Tibial artery (tissue), 4 donors: ENCODE results near the gene NPR3.

Source experiments
- DNase-seq, 2 donors: peaks; one replicate each; pipeline ENCODE4 v3.0.0-alpha.2; 2019
- H3K27ac ChIP-seq, 2 donors: fragments of 200-600 bp; sonication (generic) in 1 of 2; 1 replicate in 1 of 2; 2 replicates in 1 of 2; pipeline ENCODE4 v1.5.1; 2018 to 2019; ENCODE audit warnings: mild to moderate bottlenecking in 1 of 2
- H3K27me3 ChIP-seq, 2 donors: fragments of 200-600 bp; sonication (generic) in 1 of 2; one replicate each; pipeline versions ENCODE4 v1.5.1 to v1.6.0; 2016 to 2019
- H3K36me3 ChIP-seq, 3 donors: fragments of 200-600 bp; sonication (generic) in 2 of 3; one replicate each; pipeline ENCODE4 v1.5.1; 2016 to 2019; ENCODE audit warnings: mild to moderate bottlenecking in 2 of 3
- H3K4me1 ChIP-seq, 4 donors: fragments of 200-600 bp; sonication (generic) in 2 of 4; 1 replicate in 3 of 4; 2 replicates in 1 of 4; pipeline ENCODE4 v1.5.1; 2016 to 2019
- H3K4me3 ChIP-seq, 2 donors: fragments of 200-600 bp; sonication (generic) in 1 of 2; 1 replicate in 1 of 2; 2 replicates in 1 of 2; pipeline ENCODE4 v1.5.1; 2018 to 2019; ENCODE audit warnings: mild to moderate bottlenecking in 2 of 2
- H3K9me3 ChIP-seq, 3 donors: fragments of 200-600 bp; sonication (generic) in 1 of 3; one replicate each; pipeline ENCODE4 v1.5.1; 2016 to 2019
- CTCF ChIP-seq, 2 experiments: fragments of 200-600 bp in 1 of 2; fragments of 450-650 bp in 1 of 2; IDR thresholded peaks; one replicate each; pipeline ENCODE4 v1.5.1; 2017 to 2019; ENCODE audit warnings: antibody characterized with exemption in 2 of 2, mild to moderate bottlenecking in 1 of 2, moderate library complexity in 1 of 2
- intact Hi-C: fragments of 100-400 bp; cut with DNase I; formaldehyde crosslinking; loops from one replicate; pipeline ENCODE4 v1.15.0; 2023; ENCODE audit warnings: low total_unique reads

The NPR3 gene

GRCh38 chr5:32805971-32806638 is 95.0 kb downstream of the NPR3 start:
- Histone ChIP-seq H3K36me3 (no peaks in the 10 kb centered on the region), H3K4me1 (peaks cover 0 to 43% (median 18%) of the 10 kb centered on the region in 4 donors), H3K27me3 (no peaks in the 10 kb centered on the region), H3K9me3 (peaks cover 0 to 2% (median under 1%) of the 10 kb centered on the region in 3 donors), H3K4me3 (no peak overlapping the region), H3K27ac (peak overlapping the region in 1 of 2 donors; percentile 56)
- intact Hi-C loops, result loop anchor here (5.0 kb wide), 1 partner anchor 41 kb away; no protein-coding TSS in a partner anchor
- TF ChIP-seq CTCF (IDR thresholded peaks at IDR 0.05), result no peak
- no peak for DNase-seq

DNA sequence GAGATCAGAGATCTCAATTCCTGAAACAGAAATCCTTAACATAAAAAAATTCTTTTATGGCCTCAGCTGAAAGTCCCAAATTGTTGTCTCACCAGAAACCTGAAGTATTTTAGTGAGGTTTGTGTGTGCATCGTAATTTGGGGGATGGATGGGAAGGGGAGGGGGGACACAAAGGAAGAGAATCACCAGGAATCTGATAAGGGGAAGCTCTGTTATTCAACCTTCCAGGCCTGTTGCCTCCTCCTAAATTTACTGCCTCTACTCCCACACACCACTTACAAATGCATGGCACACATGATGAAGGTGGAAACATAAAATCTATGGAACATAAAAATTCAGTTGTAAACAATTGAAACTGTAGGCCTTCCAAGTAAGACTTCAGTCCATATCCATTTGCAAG is 97.7 kb downstream of the NPR3 start:
- no peak overlapping the region for H3K27ac ChIP-seq
- no peak for TF ChIP-seq CTCF (IDR thresholded peaks at IDR 0.05)
- no peak overlapping the region for H3K4me3 ChIP-seq
- H3K9me3 ChIP-seq, result no peaks in the 10 kb centered on the region
- no peaks in the 10 kb centered on the region for H3K27me3 ChIP-seq
- intact Hi-C loops, result loop anchor here (5.0 kb wide), 1 partner anchor 39 kb away; no protein-coding TSS in a partner anchor
- peaks cover 0 to 43% (median 16%) of the 10 kb centered on the region in 4 donors for H3K4me1 ChIP-seq
- no peak for DNase-seq
- H3K36me3 ChIP-seq, result no peaks in the 10 kb centered on the region

- peak overlapping the region; percentile 3 to 39 for H3K27ac ChIP-seq
- no peak for TF ChIP-seq CTCF (IDR thresholded peaks at IDR 0.05)
- no peak overlapping the region for H3K4me3 ChIP-seq
- H3K4me1 ChIP-seq, result peaks cover 0 to 51% (median 20%) of the 10 kb centered on the region in 4 donors
- no peaks in the 10 kb centered on the region for H3K27me3 ChIP-seq
- no peak for DNase-seq
- no peaks in the 10 kb centered on the region for H3K9me3 ChIP-seq
- intact Hi-C loops, result no loop called here
- H3K36me3 ChIP-seq, result no peaks in the 10 kb centered on the region
These were observed 99.7 kb downstream of the NPR3 start for GRCh38 chr5:32810804-32811203.

- Histone ChIP-seq H3K4me1 (peaks cover 0 to 42% (median 20%) of the 10 kb centered on the region in 4 donors), H3K4me3 (no peak overlapping the region), H3K27me3 (no peaks in the 10 kb centered on the region), H3K36me3 (no peaks in the 10 kb centered on the region), H3K27ac (peak overlapping the region in 1 of 2 donors; percentile 1), H3K9me3 (no peaks in the 10 kb centered on the region)
- no peak for DNase-seq
- intact Hi-C loops, result no loop called here
- no peak for TF ChIP-seq CTCF (IDR thresholded peaks at IDR 0.05)
These were observed 101.3 kb downstream of the NPR3 start for GRCh38 chr5:32812399-32812798.

- intact Hi-C loops, result no loop called here
- DNase-seq, result no peak
- Histone ChIP-seq H3K4me1 (peaks cover 0 to 42% (median 20%) of the 10 kb centered on the region in 4 donors), H3K9me3 (no peaks in the 10 kb centered on the region), H3K27ac (peak overlapping the region; percentile 37), H3K36me3 (no peaks in the 10 kb centered on the region), H3K4me3 (no peak overlapping the region), H3K27me3 (no peaks in the 10 kb centered on the region)
- no peak for TF ChIP-seq CTCF (IDR thresholded peaks at IDR 0.05)
These were observed 103.0 kb downstream of the NPR3 start for GRCh38 chr5:32814141-32814540.
